T-cell (primary cell): ENCODE data around the gene EIF4EBP2. TPM values are rescaled to one million over a fixed set of nuclear protein-coding genes. Genes with fewer than 3 reads are reported as not detected.

Source experiments
- ATAC-seq, 4 experiments: fragments of 200-7000 bp in 3 of 4; fragments of 150-1000 bp in 1 of 4; cut with Tn5 transposase; replicated peaks in 1 of 4; 1 replicate in 3 of 4; 2 replicates in 1 of 4; pipeline ENCODE4 v1.10.0; 2021; ENCODE audit warnings: moderate library complexity in 3 of 4, mild to moderate bottlenecking in 2 of 4, moderate number of reproducible peaks in 1 of 4
- CTCF ChIA-PET, 2 donors: fragments of 300-600 bp; sonication (Branson Sonifier 250); formaldehyde crosslinking; loops; one replicate each; lab custom pipeline; 2022; ENCODE audit warnings: antibody characterized with exemption in 2 of 2; lab: Charles Lee
- POLR2A ChIA-PET, 2 donors: fragments of 300-600 bp; sonication (Branson Sonifier 250); formaldehyde crosslinking; loops; one replicate each; lab custom pipeline; 2022; ENCODE audit warnings: antibody characterized with exemption in 2 of 2; lab: Charles Lee
- DNase-seq, 35 experiments: peaks; one replicate each; pipeline versions ENCODE4 v3.0.0 to v3.0.0-alpha.2; 2013 to 2023
- H3K27ac ChIP-seq: one replicate; pipeline ENCODE4 v1.5.1; 2013; ENCODE audit warnings: low read length
- H3K27me3 ChIP-seq, 2 experiments: replicated peaks in 1 of 2; 1 replicate in 1 of 2; 2 replicates in 1 of 2; pipeline versions ENCODE4 v1.6.1 to v1.7.0; 2013; ENCODE audit warnings: low read length in 1 of 2, mixed read lengths in 1 of 2; ENCODE audit not compliant: control insufficient read depth in 2 of 2, insufficient read depth in 2 of 2; ENCODE audit errors: extremely low read depth in 1 of 2
- H3K36me3 ChIP-seq, 2 donors: 1 replicate in 1 of 2; 2 replicates in 1 of 2; pipeline versions ENCODE4 v1.6.1 to v1.7.0; 2013; ENCODE audit warnings: low read length in 1 of 2; ENCODE audit not compliant: control insufficient read depth in 2 of 2, insufficient read depth in 1 of 2; ENCODE audit errors: extremely low read depth in 1 of 2
- H3K4me1 ChIP-seq, 2 experiments: 1 replicate in 1 of 2; 2 replicates in 1 of 2; pipeline versions ENCODE4 v1.6.1 to v1.7.0; 2013; ENCODE audit warnings: low read length in 2 of 2, mixed read lengths in 1 of 2; ENCODE audit not compliant: insufficient read depth in 2 of 2, control insufficient read depth in 1 of 2; ENCODE audit errors: extremely low read depth in 1 of 2
- H3K4me3 ChIP-seq, 2 donors: 1 replicate in 1 of 2; 2 replicates in 1 of 2; pipeline versions ENCODE4 v1.5.1 to v1.7.0; 2013; ENCODE audit warnings: mild to moderate bottlenecking in 2 of 2, low read length in 1 of 2, moderate library complexity in 1 of 2; ENCODE audit not compliant: control insufficient read depth in 1 of 2; ENCODE audit errors: extremely low read depth in 1 of 2
- H3K9me3 ChIP-seq: 2 replicates; pipeline ENCODE4 v1.7.0; 2013
- H3K27ac Mint-ChIP-seq, 2 donors: one replicate each; pipeline ENCODE4 v1.8.0; 2020 to 2021; ENCODE audit warnings: mild to moderate bottlenecking in 2 of 2, mixed read lengths in 2 of 2
- H3K27me3 Mint-ChIP-seq, 2 donors: one replicate each; pipeline ENCODE4 v1.8.0; 2021 to 2022; ENCODE audit warnings: mixed read lengths in 2 of 2
- H3K36me3 Mint-ChIP-seq: one replicate; pipeline ENCODE4 v1.8.0; 2021; ENCODE audit warnings: mixed read lengths
- H3K4me1 Mint-ChIP-seq, 3 donors: one replicate each; pipeline ENCODE4 v1.8.0; 2020 to 2022; ENCODE audit warnings: mixed read lengths in 3 of 3, mild to moderate bottlenecking in 1 of 3
- H3K4me3 Mint-ChIP-seq, 3 donors: one replicate each; pipeline ENCODE4 v1.8.0; 2020 to 2022; ENCODE audit warnings: mild to moderate bottlenecking in 3 of 3, mixed read lengths in 3 of 3, moderate library complexity in 3 of 3
- H3K9me3 Mint-ChIP-seq, 3 donors: one replicate each; pipeline ENCODE4 v1.8.0; 2020 to 2022; ENCODE audit warnings: mixed read lengths in 3 of 3
- WGBS: methylation state at CpG from one replicate; pipeline ENCODE4 v1.1.5; 2013; ENCODE audit warnings: missing lambda C conversion rate; ENCODE audit not compliant: insufficient coverage; 5-methylcytosine and 5-hydroxymethylcytosine counted together
- total RNA-seq, 35 experiments: library from RNA in 6 of 35; stranded (reverse) in 6 of 35; fragments of 120-200 nt in 1 of 35; gene quantifications; one replicate each; pipeline versions ENCODE4 v1.2.1 to v1.2.4 and lab custom pipeline; 2013 to 2026

The EIF4EBP2 gene
- total RNA-seq, 5 donors from 2014 or later (not counting 1 experiment from before 2014, with no cell fraction given), result 39.9 to 47.7 (median 42.6) TPM

DNA sequence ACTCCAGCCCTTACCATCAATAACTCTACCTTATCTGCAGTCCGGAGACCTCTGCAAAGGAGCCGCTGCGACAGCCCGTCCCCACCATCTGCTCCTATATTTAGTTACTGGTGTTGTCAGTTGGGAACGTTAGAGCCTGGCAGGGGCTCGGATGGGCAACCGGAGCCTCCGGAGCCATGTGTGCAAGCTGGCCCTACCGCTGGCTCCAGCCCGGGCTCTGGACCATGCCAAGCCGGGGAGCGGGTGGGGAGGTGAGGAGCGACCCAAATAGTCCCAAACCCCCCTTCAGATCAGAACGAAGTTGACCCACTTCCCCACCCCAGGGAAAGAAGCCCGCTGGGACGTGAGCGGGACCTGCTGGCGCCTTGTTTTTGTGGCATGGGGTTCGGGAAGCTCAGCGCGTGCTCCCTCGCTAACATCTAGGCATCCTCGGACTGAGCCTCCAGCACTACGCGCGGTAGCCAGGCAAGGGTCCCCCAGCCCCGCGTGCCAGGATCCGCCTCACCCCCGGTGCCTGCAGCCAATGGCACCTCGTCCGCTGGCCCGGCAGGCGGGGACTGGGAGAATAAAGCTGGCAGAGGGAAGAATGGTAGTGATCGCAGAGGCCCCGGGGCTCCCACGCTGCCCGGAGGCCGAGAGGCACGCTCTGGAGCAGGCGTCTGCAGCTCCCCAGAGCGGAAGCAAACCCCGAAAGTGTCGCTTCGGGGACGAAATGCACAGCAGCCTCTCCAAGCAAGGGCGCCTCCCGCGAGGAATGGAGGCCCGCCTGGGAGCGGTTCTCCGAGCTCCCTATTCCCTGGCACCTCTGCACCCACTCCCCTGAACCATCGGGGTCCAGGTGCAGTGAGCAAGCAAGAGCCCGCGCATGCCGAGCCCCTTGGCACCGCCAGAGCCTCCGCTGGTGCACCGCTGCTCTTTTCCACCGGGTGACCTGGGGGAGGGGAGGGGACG lies 22.2 kb upstream of the EIF4EBP2 start:
- Mint-ChIP-seq H3K36me3 (no peaks in the 10 kb centered on the region), H3K27ac (no peak overlapping the region), H3K4me3 (peak overlapping the region; percentile 84 to 89 (median 85)), H3K27me3 (no peaks in the 10 kb centered on the region), H3K9me3 (peaks cover 0 to 7% (median 3%) of the 10 kb centered on the region in 3 donors), H3K4me1 (peaks cover 12 to 19% (median 15%) of the 10 kb centered on the region in 3 donors)
- peak in 15 of 35 experiments; percentile 4 to 52 (median 22) for DNase-seq
- peaks cover 0 to 17% of the 10 kb centered on the region in 2 experiments for H3K4me1 ChIP-seq
- CTCF ChIA-PET, result interaction anchor here (0.6 to 1.0 kb wide), 2 partner anchors 14 to 160 kb away, joined by 3 to 4 read pairs; no protein-coding TSS in a partner anchor
- peak; percentile 44 to 52 (median 44) for ATAC-seq
- H3K27ac ChIP-seq, result no peak overlapping the region
- peaks cover 0 to 17% of the 10 kb centered on the region in 2 experiments for H3K27me3 ChIP-seq
- no peaks in the 10 kb centered on the region for H3K9me3 ChIP-seq
- H3K4me3 ChIP-seq, result peak overlapping the region; percentile 76 to 96
- POLR2A ChIA-PET, result no interaction called here
- 1% methylated on average over 37 of the region's 61 CpGs for WGBS
- no peaks in the 10 kb centered on the region for H3K36me3 ChIP-seq

DNA sequence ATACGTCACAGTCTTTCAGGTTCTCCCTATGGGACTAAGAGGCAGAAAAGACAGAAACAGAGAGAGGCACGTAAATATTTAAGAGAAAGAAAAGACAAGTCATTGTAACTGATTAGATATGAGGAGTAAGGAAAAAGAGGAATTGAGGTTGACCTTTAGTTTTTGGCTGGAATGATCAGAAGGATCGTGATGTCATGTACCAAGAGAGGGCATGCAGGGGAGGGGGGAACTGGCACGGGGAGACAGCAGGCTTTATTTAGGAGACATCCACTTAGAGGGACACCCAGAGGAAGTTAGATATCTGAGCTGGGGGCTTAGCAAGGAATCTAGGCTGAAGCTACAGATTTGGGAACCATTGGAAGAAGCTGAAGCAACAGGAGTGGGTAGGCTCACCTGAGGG lies 12.3 kb upstream of the EIF4EBP2 start:
- no peaks in the 10 kb centered on the region for H3K4me1 ChIP-seq
- no peaks in the 10 kb centered on the region for H3K9me3 Mint-ChIP-seq
- H3K4me1 Mint-ChIP-seq, result peaks cover 0 to 2% (median 2%) of the 10 kb centered on the region in 3 donors
- H3K27ac Mint-ChIP-seq, result no peak overlapping the region
- ATAC-seq, result no peak
- no peaks in the 10 kb centered on the region for H3K36me3 Mint-ChIP-seq
- 69% methylated on average over 4 of the region's 4 CpGs for WGBS
- DNase-seq, result no peak
- POLR2A ChIA-PET, result interaction anchor here in 1 of 2 donors (0.7 kb wide), 1 partner anchor 36 kb away, joined by 4 read pairs; no protein-coding TSS in a partner anchor
- no peaks in the 10 kb centered on the region for H3K9me3 ChIP-seq
- no peaks in the 10 kb centered on the region for H3K27me3 ChIP-seq
- CTCF ChIA-PET, result no interaction called here
- no peaks in the 10 kb centered on the region for H3K36me3 ChIP-seq
- no peak overlapping the region for H3K4me3 Mint-ChIP-seq
- H3K27me3 Mint-ChIP-seq, result peaks cover 9 to 11% of the 10 kb centered on the region in 2 donors
- no peak overlapping the region for H3K27ac ChIP-seq
- no peak overlapping the region for H3K4me3 ChIP-seq

DNA sequence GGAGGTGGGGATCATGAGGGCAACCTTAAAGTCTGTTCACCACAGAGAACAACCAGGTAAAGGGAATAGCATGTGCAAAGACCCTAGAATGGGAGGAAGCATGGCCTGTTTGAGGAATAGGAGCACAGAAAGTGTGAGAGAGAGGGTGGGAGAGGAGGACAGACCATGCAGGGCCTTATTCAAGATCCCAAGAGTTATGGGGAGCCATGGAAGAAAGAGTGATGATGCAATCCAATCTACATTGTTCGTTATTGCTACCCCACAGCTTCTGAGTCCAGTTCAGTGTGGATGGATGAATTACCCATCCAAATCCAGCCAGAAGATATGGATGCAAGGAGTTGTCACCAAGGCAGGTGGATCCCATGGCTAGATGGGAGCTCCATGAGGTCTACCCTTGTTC lies 7.8 kb upstream of the EIF4EBP2 start:
- ChIA-PET POLR2A (no interaction called here), CTCF (interaction anchor here (0.5 to 0.6 kb wide), 2 partner anchors 174 to 213 kb away, joined by 3 to 5 read pairs; no protein-coding TSS in a partner anchor)
- Mint-ChIP-seq H3K27me3 (peaks cover 6 to 7% of the 10 kb centered on the region in 2 donors), H3K4me3 (no peak overlapping the region), H3K4me1 (no peaks in the 10 kb centered on the region), H3K27ac (no peak overlapping the region), H3K36me3 (no peaks in the 10 kb centered on the region), H3K9me3 (no peaks in the 10 kb centered on the region)
- peaks cover 0 to 3% of the 10 kb centered on the region in 2 experiments for H3K27me3 ChIP-seq
- no peaks in the 10 kb centered on the region for H3K4me1 ChIP-seq
- H3K36me3 ChIP-seq, result peaks cover 0 to 4% of the 10 kb centered on the region in 2 donors
- WGBS, result no CpG with 5 or more reads among the region's 1 CpG
- no peaks in the 10 kb centered on the region for H3K9me3 ChIP-seq
- no peak overlapping the region for H3K27ac ChIP-seq
- DNase-seq (no peak), ATAC-seq (no peak)
- H3K4me3 ChIP-seq, result no peak overlapping the region

DNA sequence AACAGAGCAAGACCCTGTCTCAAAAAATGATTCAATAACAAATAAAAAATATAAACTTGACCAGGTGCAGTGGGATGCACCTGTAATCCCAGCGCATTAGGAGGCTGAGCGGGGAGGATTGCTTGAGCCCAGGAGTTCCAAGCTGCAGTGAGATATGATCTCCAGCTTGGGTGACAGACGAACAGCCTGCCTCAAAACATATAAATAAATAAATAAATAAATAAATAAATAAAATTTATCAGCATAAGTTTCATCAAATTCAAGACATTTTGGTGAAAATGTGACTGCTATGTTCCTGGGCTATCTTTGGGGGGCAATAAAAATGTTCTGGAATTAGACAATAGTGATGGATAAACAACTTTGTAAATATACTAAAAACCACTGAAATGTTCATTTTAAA lies 4.8 kb upstream of the EIF4EBP2 start:
- Mint-ChIP-seq H3K4me3 (no peak overlapping the region), H3K27me3 (no peaks in the 10 kb centered on the region), H3K36me3 (no peaks in the 10 kb centered on the region), H3K27ac (no peak overlapping the region), H3K4me1 (peaks cover 12 to 14% (median 13%) of the 10 kb centered on the region in 3 donors), H3K9me3 (no peaks in the 10 kb centered on the region)
- Histone ChIP-seq H3K36me3 (peaks cover 0 to 4% of the 10 kb centered on the region in 2 donors), H3K4me1 (peaks cover 2 to 7% of the 10 kb centered on the region in 2 experiments), H3K27ac (no peak overlapping the region), H3K9me3 (no peaks in the 10 kb centered on the region), H3K27me3 (peaks cover 0 to 3% of the 10 kb centered on the region in 2 experiments), H3K4me3 (no peak overlapping the region)
- ChIA-PET CTCF (interaction anchor here in 1 of 2 donors (0.6 kb wide), 1 partner anchor 269 kb away, joined by 5 read pairs; no protein-coding TSS in a partner anchor), POLR2A (interaction anchor here in 1 of 2 donors (0.6 kb wide), 1 partner anchor 180 kb away, joined by 4 read pairs; no protein-coding TSS in a partner anchor)
- no CpG with 5 or more reads among the region's 3 CpGs for WGBS
- DNase-seq (no peak), ATAC-seq (no peak)

DNA sequence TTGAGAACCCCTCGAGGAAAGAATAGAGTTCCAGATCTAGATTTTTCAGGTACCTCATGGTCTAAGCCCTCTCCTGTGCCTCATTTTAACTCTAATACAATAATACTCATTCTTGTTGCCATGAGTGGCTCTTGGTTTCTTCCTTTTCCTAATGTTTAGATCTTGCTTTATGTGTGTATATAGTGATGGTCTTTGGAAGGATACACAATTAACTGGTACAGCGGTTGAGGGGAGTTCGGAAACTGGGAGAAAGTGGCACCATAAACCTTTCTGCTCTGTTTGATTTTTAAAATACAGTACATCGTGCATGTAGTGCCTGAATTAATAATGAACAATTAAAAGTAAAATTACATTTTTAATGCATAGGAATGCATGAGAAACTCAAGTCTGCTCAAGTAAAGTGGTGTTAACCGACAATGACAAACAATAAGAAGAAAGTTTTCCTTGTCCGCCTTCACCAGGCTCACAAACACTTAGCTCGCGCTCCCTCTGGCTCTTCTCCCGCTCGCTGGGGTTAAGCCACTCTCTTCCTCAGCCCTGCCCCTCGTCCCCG lies 386 bp upstream of the EIF4EBP2 start:
- POLR2A ChIA-PET, result interaction anchor here in 1 of 2 donors (0.8 kb wide), 1 partner anchor 257 kb away, joined by 4 read pairs; the partner anchor contains the start of gene TYSND1
- H3K9me3 ChIP-seq, result no peaks in the 10 kb centered on the region
- CTCF ChIA-PET, result interaction anchor here (0.6 to 2.0 kb wide), 8 partner anchors 16 to 257 kb away, joined by 3 to 15 read pairs (median 3); partner anchors contain the start of gene TYSND1 (in 1 of the 2)
- H3K4me1 ChIP-seq, result peaks cover 11 to 30% of the 10 kb centered on the region in 2 experiments
- H3K27ac ChIP-seq, result peak overlapping the region; percentile 51
- DNase-seq (no peak), ATAC-seq (peak in 2 of 4 experiments; percentile 1)
- Mint-ChIP-seq H3K4me1 (peaks cover 34 to 47% (median 43%) of the 10 kb centered on the region in 3 donors), H3K27me3 (no peaks in the 10 kb centered on the region), H3K9me3 (no peaks in the 10 kb centered on the region), H3K36me3 (peaks cover 9% of the 10 kb centered on the region), H3K4me3 (peak overlapping the region; percentile 95 to 100 (median 96)), H3K27ac (peak overlapping the region; percentile 82 to 90)
- WGBS, result 0% methylated on average over 8 of the region's 12 CpGs
- peak overlapping the region; percentile 5 to 63 for H3K4me3 ChIP-seq
- H3K36me3 ChIP-seq, result peaks cover 4% of the 10 kb centered on the region in 2 donors
- H3K27me3 ChIP-seq, result no peaks in the 10 kb centered on the region

DNA sequence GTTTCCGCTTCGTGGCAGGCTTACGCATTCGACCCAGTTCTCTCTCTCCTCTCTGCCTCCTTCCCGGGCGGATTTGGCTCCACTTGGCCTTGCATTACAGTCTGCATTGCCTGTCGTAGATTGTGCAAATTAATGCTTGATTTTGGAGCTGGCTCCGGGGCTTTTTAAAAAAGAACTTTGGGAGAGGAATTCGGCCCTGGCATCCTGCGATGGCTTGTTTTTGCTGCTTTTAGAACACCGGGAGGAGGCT lies 767 bp downstream of the EIF4EBP2 start:
- H3K27me3 Mint-ChIP-seq, result no peaks in the 10 kb centered on the region

More for the DNA sequence above, 767 bp downstream of the EIF4EBP2 start:
- Mint-ChIP-seq H3K4me3 (peak overlapping the region; percentile 95 to 100 (median 96)), H3K4me1 (peaks cover 45 to 58% (median 55%) of the 10 kb centered on the region in 3 donors), H3K27ac (peak overlapping the region; percentile 91 to 92), H3K9me3 (no peaks in the 10 kb centered on the region), H3K36me3 (peaks cover 11% of the 10 kb centered on the region)
- no peak for DNase-seq
- 2% methylated on average over 11 of the region's 11 CpGs for WGBS
- H3K27me3 ChIP-seq, result no peaks in the 10 kb centered on the region
- H3K27ac ChIP-seq, result peak overlapping the region; percentile 55
- H3K4me3 ChIP-seq, result peak overlapping the region; percentile 63 to 69
- H3K4me1 ChIP-seq, result peaks cover 11 to 30% of the 10 kb centered on the region in 2 experiments
- no peak for ATAC-seq
- peaks cover 0 to 7% of the 10 kb centered on the region in 2 donors for H3K36me3 ChIP-seq
- POLR2A ChIA-PET, result interaction anchor here in 1 of 2 donors (0.5 to 1.4 kb wide), 2 partner anchors 9 to 1773 kb away, joined by 3 to 8 read pairs; no protein-coding TSS in a partner anchor
- no peaks in the 10 kb centered on the region for H3K9me3 ChIP-seq
- CTCF ChIA-PET, result interaction anchor here (0.5 to 2.0 kb wide), 5 partner anchors 39 to 258 kb away, joined by 3 to 15 read pairs (median 5); partner anchors contain the start of gene TYSND1 (in 1 of the 2)
